ENCODE data around the gene MAFG.

DNA sequence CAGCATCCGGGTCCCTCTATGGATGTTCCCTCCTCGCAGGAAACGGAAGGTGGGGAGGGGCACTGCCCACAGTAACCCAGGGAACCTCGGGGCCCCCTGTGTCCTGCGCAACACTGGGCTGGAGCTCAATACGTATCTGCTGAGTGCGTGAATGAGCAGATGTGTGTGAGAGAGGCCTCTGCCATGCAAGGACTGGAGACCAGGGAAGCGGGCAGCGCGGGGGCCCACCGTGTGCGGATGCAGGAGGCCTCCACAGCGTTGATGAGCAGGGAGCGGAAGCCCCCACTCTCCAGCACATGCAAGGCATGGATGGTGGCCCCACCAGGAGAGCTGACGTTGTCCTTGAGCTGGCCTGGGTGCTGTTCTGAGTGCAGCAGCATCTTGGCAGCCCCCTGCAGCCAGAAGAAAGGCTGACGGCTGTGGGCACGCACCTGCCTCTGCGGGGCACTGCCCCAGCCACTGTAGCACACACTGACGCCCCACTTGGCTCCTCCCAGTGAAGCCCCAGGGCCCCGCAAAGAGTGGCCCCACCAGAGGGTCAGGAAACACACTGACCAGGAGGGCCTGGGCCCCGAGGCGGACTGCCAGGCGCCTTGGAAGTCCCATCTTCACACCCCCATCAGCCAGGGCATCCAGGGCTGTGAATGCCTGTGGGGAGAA lies 6.7 kb upstream of the MAFG start:
- no peak for TF ChIP-seq EZH2 (IDR thresholded peaks at IDR 0.05)
- TF ChIP-seq EZH2phosphoT487 (IDR thresholded peaks at IDR 0.05): no peak
- TF ChIP-seq, protein P1, sequence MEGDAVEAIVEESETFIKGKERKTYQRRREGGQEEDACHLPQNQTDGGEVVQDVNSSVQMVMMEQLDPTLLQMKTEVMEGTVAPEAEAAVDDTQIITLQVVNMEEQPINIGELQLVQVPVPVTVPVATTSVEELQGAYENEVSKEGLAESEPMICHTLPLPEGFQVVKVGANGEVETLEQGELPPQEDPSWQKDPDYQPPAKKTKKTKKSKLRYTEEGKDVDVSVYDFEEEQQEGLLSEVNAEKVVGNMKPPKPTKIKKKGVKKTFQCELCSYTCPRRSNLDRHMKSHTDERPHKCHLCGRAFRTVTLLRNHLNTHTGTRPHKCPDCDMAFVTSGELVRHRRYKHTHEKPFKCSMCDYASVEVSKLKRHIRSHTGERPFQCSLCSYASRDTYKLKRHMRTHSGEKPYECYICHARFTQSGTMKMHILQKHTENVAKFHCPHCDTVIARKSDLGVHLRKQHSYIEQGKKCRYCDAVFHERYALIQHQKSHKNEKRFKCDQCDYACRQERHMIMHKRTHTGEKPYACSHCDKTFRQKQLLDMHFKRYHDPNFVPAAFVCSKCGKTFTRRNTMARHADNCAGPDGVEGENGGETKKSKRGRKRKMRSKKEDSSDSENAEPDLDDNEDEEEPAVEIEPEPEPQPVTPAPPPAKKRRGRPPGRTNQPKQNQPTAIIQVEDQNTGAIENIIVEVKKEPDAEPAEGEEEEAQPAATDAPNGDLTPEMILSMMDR (IDR thresholded peaks at IDR 0.05): no peak
